Choroid plexus epithelial cell (primary cell): Measurements from ENCODE around the gene FAM13A.

ENCODE experiments used
- DNase-seq: peaks from one replicate; pipeline ENCODE4 v3.0.0-alpha.2; 2010; ENCODE audit warnings: low read depth
- H3K4me3 ChIP-seq: 2 replicates; pipeline ENCODE4 v1.5.1; 2011; ENCODE audit warnings: low read depth, mild to moderate bottlenecking, control low read depth, low read length, moderate library complexity
- CTCF ChIP-seq: conservative IDR thresholded peaks from 2 replicates; pipeline ENCODE4 v1.5.1; 2011; ENCODE audit warnings: low read depth, mild to moderate bottlenecking, control low read depth, inconsistent platforms, low read length, moderate library complexity

FAM13A gene

DNA sequence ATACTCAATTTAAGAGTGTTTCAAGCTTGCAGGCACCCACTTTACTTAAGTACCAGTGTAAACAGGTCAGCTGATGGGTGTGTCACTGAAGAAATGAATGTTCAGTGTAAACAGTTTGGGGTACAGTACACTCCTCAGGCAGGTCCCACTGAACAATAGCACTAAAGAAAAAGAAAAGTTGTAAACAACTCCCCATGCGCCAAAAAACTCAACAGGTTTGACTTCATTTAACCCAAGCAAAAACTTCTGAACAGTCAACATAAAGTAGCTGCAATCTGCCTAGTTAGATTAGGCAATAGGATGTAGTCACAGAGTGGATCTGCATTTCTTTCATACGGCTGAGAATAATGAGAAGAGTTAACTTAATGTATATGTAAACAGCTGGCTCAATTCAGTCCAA lies 93.2 kb downstream of the FAM13A start:
- DNase-seq: peak; percentile 76
- TF ChIP-seq CTCF: no peak
- H3K4me3 ChIP-seq: no peak overlapping the region

DNA sequence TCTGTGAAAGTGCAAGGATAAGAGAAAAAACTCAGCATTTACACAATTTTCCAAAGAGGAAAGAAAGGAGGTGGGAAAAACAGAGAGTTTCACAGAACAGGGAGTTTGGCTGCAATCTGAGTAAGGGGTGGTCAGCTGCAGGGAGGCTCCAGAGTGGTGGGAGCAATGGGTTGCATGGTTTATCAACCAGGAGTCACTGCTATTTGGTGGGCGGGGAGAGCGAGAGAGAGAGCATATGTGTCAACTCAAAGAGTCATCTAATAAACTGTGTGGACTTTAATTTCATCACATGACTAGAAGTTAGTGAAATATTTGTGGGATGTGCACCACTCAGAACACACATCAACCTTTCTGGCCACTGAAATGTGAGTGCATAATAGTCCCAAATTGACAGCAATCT lies 94.6 kb downstream of the FAM13A start:
- no peak for TF ChIP-seq CTCF
- DNase-seq: no peak
- H3K4me3 ChIP-seq: no peak overlapping the region

DNA sequence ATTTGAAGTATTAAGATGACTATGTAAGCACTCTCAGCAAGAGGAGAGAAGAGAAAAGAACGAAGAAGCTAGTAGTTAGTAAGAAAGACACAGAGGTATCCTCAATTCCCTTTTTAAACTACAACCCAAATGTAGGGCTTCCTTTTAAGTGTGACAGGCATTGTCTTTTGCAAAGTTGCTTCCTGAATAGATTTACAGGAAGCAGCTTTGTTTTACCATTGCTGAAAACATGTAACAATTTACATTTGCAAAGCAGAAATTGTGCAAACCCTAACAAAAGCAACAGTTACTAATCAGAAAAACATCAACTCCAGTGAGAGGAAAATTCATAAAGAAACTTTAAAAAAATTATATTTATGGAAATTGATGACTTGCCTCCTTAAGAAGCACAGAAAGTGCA lies 96.4 kb downstream of the FAM13A start:
- no peak for DNase-seq
- H3K4me3 ChIP-seq: no peak overlapping the region
- no peak for TF ChIP-seq CTCF

DNA sequence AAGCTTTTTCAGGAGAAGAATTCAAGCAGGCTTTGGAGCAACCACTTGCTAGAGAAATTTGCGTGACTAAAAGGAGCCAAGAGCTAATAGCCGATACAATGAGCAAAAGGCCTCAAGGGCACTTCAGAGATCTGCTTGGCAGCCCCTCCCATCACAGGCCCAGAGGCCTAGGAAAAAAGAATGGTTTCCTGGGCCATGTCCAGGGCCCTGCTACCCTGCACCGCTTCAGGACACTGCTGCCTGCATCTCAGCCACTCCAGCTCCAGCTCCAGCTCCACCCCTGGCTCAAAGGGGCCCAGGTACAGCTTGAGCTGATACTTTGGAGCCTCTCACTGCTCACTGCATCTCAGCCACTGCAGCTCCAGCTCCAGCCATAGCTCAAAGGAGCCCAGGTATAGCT lies 98.9 kb downstream of the FAM13A start:
- H3K4me3 ChIP-seq: no peak overlapping the region
- no peak for TF ChIP-seq CTCF
- DNase-seq: no peak

GRCh38 chr4:88957570-88957969 lies 99.4 kb downstream of the FAM13A start:
- TF ChIP-seq CTCF: no peak
- no peak for DNase-seq
- H3K4me3 ChIP-seq: no peak overlapping the region

DNA sequence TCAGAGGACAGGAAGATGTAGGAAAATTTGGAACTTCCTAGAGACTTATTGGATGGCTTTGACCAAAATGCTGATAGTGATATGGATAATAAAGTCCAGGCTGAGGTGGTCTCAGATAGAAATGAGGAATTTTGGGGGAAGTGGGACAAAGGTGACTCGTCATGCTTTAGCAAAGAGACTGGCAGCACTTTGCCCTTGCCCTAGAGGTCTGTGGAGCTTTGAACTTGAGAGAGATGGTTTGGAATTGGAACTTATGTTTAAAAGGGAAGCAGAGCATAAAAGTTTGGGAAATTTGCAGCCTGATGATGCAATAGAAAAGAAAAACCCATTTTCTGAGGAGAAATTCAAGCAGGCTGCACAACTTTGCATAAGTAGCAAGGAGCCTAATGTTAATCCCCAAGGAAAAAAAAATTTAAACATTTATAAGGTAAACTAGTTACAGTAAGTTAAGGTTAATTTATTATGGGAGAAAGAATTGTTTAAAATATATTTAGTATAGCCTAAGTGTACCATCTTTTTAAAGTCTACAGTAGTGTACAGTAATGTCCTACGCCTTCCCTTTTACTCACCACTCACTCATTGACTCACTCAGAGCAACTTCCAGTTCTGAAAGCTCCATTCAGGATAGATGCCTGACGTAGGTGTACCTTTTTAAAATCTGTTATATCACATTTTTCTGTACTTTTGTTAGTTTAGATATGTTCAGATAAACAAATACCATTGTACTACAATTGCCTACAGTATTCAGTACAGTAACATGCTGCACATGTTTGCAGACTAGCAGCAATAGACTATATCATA lies 101.2 kb downstream of the FAM13A start:
- no peak overlapping the region for H3K4me3 ChIP-seq
- DNase-seq: no peak
- no peak for TF ChIP-seq CTCF

- DNase-seq: peak; percentile 65
- TF ChIP-seq CTCF: no peak
- no peak overlapping the region for H3K4me3 ChIP-seq
Observed at GRCh38 chr4:88953400-88953799, 103.6 kb downstream of the FAM13A start.
